GM21825 (cell line): ENCODE results near the gene HSPA1L.
"Not testable (repeated sequence)": the region's sequence is repeated elsewhere in the genome, so short reads cannot be mapped to it uniquely, and the experiment has no call there.

Source experiments
- ATAC-seq: cut with Tn5 transposase; IDR thresholded peaks from one replicate; pipeline ENCODE4 v1.9.1; 2021; ENCODE audit warnings: mild to moderate bottlenecking, moderate library complexity; ENCODE audit not compliant: unreplicated experiment

HSPA1L gene

GRCh38 chr6:31837369-31838113 is 22.5 kb upstream of the HSPA1L start:
- ATAC-seq = no peak

- ATAC-seq = no peak
Measured at GRCh38 chr6:31836474-31837368, 21.6 kb upstream of the HSPA1L start.

GRCh38 chr6:31836047-31836473 is 21.0 kb upstream of the HSPA1L start:
- no peak for ATAC-seq

GRCh38 chr6:31834367-31835250 is 19.5 kb upstream of the HSPA1L start:
- peak; percentile 40 for ATAC-seq

- ATAC-seq = no peak
Measured at GRCh38 chr6:31831350-31832215, 16.5 kb upstream of the HSPA1L start.

GRCh38 chr6:31830886-31831335 is 15.8 kb upstream of the HSPA1L start:
- ATAC-seq = no peak

- ATAC-seq = no peak
Measured at GRCh38 chr6:31829633-31830283, 14.7 kb upstream of the HSPA1L start.

- peak; percentile 44 for ATAC-seq
Measured at GRCh38 chr6:31827286-31828079, 12.4 kb upstream of the HSPA1L start, which contains the start of gene HSPA1B. TSS of gene HSPA1B (plus strand) at chr6:31827738. CDS start at chr6:31827951, 213 bp downstream.

GRCh38 chr6:31826793-31827285 is 11.8 kb upstream of the HSPA1L start:
- ATAC-seq = no peak

GRCh38 chr6:31825553-31825952 is 10.5 kb upstream of the HSPA1L start:
- ATAC-seq = no peak

GRCh38 chr6:31823592-31824196 is 8.6 kb upstream of the HSPA1L start:
- ATAC-seq = not testable (repeated sequence)

GRCh38 chr6:31822036-31822821 is 7.1 kb upstream of the HSPA1L start:
- no peak for ATAC-seq

- no peak for ATAC-seq
Measured at GRCh38 chr6:31821301-31822035, 6.4 kb upstream of the HSPA1L start.

- ATAC-seq = not testable (repeated sequence)
Measured at GRCh38 chr6:31820399-31820798, 5.3 kb upstream of the HSPA1L start.

GRCh38 chr6:31819871-31820299 is 4.8 kb upstream of the HSPA1L start:
- ATAC-seq = no peak

GRCh38 chr6:31817929-31818511 is 2.9 kb upstream of the HSPA1L start:
- not testable (repeated sequence) for ATAC-seq
